HG02623 (cell line): ENCODE measurements around the gene PPP1R13B.

Source experiments
- ATAC-seq: cut with Tn5 transposase; IDR thresholded peaks from one replicate; pipeline ENCODE4 v1.9.1; 2021; ENCODE audit warnings: moderate library complexity; ENCODE audit not compliant: unreplicated experiment

PPP1R13B gene

DNA sequence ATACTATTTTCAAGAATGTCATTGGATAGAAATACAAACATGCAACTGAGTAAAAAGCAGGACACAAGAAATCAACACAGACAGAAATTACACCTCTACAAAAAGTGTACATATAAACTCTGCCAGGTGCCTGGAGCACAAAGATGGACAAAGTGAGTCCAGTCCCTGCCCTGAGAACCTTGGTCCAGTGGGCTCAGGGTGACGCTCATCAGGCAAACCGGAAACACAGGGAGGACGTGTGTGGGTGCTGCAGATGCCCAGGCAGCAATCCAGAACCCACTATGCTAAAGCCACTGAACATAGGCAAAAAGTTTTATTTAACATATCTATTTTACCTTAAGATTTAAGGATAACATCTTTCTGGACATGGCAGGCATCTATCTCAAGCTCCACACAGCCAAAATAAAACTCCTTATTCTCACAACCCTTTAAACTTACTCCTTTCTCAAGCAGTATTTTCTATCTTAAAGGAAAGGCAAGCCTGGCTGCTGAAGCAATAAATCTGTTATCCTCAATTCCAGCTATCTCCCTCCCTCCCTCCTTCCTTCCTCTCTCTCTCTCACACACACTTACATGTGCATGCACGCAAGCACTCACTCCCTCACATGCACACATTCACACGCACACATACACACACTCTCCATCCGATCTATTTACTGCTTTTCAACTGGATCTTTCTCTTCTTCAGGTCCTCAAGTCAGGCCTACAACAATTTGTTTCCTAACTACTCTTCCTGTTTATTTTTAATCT, 10.2 kb downstream of the PPP1R13B start:
- no peak for ATAC-seq

DNA sequence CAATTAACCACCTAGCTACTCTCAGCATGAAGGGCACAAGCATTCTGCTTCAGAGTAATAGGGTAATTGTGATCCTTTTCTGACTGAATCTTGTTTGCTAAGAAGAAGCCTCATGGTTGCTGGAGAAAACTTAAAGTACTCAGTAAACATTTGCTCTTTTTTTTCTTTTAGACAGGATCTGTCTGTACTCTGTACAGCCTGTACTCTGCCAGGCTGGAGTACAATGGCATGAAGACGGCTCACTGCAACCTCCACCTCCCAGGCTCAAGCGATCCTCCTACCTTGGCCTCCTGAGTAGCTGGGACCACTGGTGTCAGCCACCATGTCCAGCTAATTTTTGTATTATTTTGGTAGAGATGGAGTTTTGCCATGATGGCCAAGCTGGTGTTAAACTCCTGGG, 12.4 kb downstream of the PPP1R13B start:
- ATAC-seq = no peak

DNA sequence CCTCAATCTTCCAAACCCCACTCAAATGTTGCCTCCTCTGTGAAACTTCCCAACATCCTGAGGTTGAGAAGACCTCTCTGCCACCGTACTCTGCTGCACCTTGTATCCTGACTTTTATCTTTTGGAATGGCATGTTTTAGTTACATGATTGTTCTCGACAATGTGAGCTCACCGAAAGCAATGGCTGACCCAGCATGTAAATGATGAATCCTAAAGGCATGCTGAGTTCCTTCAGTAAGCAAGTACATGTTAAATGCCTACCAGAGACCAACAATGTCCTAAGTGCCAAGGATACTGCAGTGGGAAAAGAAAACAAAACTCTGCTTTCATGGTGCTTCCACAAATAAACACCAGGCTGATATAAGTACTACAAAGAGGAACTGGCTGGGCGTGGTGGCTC, 13.7 kb downstream of the PPP1R13B start:
- no peak for ATAC-seq

DNA sequence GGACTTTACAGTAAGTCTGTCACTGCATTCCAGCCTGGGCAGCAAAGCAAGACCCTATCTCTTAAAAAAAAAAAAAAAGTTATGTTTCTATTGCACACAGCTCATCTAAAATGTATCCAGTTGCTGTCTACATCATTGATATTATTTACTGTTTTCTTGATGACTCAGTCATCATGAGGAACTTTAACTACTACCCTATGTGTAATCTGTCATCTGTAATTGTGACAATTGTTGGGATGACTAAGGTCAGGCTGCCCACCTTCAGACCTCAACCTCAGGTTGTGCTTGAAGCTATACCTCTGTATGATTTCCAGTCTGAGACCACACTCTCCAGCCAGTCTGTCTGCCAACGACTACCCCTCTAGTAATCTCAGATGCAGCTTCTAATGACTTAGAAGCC, 15.3 kb downstream of the PPP1R13B start:
- no peak for ATAC-seq

DNA sequence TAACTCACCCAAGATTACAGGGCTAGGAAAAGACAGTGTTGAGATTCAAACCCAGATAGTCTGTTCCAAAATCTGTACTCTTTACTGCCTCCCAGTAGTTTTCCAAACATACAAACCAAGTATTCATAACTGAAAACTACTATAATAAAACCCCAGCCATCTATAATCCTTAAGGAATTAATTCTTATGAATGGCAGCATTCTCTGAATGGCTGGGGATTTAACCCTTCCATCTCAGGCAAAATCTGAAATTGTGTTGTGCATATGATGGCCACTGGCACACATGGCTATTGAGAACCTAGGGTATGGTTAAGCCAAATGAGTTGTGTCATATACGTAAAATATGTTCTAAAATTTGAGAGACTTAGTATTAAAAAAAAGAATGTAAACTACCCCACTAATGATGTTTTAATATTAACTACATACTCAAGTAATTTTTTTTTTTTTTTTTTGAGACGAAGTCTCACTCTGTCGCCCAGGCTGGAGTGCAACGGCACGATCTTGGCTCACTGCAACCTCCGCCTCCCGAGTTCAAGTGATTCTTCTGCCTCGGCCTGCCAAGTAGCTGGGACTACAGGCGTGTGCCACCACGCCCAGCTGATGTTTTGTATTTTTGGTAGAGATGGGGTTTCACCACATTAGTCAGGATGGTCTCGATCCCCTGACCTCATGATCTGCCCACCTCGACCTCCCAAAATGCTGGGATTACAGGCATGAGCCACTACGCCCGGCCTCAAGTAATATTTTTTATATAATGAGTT, 16.7 kb downstream of the PPP1R13B start:
- no peak for ATAC-seq

DNA sequence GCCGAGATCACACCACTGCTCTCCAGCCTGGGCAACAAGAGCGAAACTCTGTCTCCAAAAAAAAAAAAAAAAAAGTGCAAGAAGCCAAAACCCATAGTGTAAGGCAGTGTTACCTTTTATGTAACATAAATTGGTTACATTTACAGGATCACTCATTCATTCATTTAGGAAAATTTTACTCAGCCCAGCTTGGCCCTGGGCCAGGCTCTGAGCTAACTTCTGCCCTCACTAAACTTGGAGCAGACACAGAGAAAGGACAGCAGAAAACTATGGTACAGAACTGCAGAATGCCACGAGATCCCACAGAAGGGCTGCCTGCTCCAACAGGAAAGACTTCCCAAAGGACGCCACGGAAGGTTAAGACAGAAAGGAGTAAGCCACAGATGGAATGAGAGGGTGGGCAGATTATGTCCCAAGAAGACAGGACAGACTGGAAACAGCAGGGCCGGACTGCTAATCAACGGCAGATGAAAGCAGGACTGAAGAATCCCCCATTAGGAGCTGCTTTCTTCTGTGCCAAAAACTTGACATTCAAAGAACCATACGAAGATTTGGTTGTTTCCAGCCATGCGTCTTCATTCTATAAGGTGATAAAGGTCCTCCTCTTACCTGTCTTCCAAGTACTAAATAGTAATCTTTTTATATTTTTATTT, 18.9 kb downstream of the PPP1R13B start:
- ATAC-seq = no peak

DNA sequence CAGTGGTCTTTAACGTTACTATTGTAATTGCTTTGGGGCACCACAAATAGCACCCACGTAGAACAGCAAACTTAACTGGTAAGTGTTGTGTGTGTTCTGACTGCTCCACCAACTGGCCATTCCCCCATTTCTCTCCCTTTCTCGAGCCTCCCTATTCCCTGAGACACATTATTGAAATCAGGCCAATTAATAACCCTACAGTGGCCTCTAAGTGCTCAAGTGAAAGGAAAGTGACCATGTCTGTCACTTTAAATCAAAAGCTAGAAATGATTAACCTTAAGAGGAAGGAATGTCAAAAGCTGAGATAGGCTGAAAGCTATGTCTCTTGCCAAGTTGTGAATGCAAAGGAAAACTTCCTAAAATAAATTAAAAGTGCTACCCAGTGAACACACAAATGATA, 22.3 kb downstream of the PPP1R13B start:
- no peak for ATAC-seq

DNA sequence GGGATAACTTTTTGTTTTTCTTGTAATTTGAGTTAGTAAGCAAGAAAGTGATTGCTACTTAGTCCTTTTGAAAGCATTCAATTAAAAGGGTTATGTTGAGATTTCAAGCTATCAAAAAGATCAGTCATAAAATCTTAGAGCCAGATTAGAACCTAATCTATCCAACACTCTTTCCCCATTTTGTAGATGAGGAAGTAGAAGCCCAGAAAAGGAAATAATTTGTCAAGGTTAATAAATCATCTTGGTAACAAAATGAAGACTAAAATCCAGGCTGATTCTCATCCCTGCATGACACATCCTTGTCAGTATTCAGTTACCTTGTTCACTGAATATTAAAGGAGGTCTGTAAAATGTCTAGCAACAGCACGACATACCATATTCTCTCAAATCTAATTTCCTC, 26.5 kb downstream of the PPP1R13B start:
- ATAC-seq = no peak

DNA sequence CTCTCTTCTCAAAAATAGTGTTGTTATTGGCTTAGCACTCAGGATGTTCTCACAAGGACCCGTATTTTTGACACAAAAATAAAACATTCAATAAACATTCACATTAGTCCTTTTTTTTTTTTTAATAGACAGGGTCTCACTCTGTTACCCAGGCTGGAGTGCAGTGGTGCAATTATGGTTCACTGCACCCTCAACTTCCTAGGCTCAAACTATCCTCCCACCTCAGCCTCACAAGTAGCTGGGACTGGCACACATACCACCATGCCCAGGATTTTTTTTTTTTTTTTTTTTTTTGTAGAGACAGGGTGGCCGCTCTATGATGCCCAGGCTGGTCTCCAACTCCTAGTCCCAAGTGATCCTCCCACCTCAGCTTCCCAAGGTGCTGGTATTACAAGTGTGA, 27.0 kb downstream of the PPP1R13B start:
- ATAC-seq = no peak

DNA sequence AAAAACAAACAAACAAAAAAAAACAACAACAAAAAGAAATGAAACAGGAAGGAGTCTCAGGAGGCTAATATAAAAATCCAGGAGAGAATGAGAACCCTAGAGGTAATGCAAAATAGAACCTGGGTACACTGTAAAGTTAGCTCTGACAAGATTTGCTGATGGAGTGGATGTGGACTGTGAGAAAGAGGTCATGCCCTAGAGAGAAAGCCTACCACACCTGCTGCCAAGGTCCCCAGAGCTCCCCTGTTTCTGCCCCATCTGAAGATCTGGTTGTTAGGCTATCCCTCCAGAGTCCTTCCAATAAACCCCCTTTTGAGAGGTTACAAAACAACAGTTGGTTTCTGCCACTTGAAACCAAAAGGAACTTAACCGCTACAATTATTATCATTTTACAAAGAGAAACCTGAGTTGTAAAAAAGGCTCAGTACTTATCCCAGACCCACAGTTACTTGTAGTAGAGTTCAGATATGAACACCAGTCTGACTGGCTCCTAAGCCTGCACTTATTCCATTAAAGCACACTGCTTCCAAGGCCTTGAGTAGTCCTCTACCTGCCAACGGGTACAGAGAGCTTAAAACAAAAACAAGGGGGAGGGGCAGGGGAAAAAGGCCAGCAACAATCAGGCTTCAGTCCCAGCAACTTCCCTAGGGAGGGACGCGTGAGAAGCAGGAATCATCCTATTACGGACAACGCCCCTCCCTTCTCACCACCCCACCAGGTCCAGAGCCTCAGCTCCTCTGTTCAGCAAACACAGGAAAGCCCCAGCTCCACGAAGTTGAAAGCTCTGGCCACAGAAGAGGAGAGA, 27.7 kb downstream of the PPP1R13B start:
- no peak for ATAC-seq

DNA sequence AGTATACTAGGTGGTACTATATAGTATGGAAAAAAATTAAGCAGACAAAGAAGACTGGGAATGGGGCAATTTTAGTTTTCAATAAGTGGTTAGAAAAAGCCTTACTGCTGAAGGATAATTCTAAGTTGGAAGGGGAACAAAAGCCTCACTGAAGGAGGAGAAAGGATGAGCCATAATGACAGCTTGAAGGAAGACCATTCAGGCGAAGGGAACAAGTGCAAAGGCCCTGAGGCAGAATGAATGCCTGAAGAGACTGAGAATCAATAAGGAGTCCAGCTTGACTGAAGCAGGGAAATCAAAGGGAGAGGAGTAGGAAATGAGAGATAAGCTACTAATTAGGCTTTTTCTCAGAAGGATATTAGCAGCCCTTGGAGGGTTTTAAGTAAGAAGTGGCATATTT, 28.5 kb downstream of the PPP1R13B start:
- ATAC-seq = no peak

DNA sequence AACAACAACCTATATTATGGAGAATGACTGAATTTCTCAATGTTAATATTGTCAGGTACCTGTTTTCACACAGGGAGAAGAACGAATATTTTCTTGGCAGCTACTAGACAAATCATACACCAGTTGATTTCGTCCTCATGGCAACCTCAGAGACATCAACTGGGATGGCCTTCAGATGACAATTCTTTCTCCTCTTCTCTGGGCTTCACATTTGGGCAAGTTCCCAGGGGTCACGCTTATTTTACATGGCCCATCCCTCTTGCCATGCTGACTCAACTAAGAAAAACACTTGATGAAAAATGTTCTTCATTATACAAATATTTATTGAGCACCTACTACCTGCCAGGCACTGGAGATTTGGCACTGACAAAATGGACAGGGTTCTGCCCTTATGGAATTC, 29.0 kb downstream of the PPP1R13B start:
- no peak for ATAC-seq

DNA sequence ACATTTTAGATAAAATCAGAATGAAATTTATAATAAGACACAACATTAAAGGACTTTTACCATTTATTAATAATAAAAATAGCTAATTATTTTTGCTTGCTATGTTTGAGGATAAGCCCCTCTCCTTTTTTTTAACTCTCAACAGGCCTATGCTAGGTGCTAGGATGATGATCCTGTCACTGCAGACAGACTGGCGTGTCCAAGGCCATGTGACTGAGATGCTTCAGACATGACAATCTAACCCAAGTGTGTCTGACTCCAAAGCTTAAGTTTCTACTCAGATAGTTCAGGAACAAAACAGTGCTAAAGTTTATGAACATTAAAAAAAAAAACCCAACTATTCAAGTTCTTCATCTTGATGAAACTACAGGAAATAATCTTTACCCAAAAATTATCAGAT, 29.8 kb downstream of the PPP1R13B start:
- no peak for ATAC-seq

DNA sequence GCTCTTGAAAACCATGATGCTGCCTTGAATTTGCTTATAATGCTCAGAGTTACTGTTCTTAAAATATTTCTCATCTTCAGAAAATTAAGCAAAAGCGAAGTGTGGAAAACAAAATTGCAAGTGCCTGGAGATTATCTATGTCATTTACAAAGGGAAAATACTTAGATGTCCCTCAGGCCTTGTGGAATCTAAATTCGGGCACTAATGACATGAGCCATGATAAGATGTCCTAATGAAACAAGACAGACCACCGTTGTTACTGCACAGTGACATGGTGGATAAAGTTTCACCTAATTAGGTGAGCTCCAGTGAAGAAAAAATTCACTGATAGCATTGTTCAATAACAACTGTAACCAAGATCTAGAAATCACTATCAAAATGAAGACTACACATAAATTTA, 30.4 kb downstream of the PPP1R13B start:
- no peak for ATAC-seq

DNA sequence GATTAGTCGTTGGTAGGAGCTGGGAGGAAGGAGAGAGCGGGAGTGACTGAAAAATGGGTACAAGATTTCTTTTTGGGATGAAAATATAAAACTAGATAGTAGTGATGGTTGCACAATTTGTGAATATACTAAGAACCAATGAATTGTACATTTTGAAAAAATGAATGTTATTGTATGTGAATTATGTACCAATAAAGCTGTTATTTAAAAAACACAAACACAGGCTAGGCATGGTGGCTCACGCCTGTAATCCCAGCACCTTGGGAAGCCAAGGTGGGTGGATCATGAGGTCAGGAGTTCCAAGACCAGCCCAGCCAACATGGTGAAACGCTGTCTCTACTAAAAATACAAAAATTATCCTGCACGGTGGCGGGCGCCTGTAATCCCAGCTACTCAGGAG, 32.1 kb downstream of the PPP1R13B start:
- no peak for ATAC-seq

DNA sequence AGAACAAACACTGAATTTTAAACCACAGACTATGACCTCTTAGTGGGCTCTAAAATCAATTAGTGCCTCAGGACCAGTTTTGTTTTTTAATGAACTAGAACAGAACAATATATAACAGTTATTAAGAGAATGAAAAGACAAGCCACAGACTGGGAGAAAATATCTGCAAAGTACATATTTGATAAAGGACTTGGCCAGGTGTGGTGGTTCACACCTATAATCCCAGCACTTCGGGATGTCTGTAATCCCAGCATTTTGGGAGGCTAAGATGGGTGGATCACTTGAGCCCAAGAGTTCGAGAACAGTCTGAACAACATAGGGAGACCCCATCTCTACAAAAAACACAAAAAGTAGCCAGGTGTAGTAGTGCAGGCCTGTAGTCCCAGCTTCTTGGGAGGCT, 36.2 kb downstream of the PPP1R13B start:
- no peak for ATAC-seq

DNA sequence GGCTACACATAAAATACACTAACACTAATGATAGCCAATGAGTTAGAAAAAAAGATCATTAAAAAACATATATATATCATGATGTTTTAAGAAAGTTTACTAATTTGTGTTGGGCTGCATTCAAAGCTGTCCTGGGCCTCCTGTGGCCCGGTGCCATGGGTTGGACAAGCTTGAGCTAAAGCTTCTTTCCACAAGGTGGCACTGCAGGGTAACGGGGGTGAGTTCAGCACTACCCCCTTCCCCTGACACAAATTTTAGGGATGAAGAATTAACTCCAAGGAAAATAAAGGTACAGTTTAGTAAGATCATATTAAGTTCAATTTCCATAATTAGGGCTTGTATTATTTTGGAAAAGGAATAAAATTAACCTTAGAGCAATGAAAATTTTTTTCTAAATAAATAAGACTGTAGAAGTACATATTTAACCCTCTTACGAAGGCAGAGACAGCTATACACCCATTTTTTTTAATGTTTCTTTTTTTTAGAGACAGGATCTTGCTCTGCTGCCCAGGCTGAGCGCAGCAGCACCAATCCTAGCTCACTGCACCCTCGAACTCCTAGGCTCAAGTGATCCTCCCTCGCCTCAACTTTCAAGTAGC, 38.9 kb downstream of the PPP1R13B start:
- no peak for ATAC-seq

DNA sequence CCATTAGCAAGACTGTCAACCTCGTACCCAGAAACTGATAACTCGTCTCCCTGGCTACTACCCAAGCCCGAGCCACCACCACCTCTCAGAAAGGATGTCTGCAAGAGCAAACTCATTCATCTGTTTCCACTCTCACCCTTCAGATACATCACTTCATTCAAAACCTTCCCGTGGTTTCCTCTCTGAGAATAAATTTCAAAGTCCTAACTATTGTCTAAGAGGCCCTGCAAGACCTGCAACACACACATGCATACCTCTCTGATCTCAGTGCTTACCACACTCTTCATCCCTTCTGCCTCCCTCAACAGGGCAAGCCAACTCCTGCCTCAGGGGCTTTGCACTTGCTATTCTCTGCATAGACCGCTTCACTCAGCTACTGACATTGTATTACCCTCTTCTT, 40.6 kb downstream of the PPP1R13B start:
- ATAC-seq = no peak

DNA sequence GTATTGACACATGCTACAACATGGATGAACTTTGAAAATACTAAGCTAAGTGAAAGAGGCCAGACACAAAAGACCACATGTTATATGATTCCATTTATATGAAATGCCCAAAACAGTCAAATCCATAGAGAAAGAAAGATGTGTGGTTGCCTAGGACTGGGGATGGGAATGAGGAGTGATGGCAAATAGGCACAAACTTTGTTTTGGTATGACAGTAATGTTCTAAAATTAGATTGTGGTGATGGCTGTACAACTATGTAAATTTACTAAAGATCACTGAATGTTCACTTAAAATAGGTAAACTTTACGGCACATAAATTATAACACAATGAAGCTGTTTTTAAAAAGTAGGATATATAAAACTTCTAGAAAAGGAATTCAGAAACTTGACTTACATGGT, 41.7 kb downstream of the PPP1R13B start:
- ATAC-seq = no peak

DNA sequence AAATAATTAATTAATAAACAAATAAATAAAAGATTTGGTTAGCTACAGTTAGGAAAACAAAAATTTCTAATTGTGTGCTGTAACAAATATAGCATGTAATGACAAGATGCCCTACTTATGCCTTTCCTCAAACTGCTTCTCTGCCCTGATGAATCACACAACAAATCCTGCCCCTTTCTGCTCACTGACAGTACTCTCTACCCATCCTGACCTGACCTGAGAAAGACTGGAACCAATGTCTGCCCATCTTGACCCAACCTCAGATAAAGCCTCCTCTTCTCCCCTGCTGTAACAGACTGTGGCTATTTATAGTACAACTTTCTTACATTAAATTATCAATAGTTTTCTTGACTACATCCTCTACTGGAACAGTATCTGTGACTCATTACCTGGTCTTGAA, 43.7 kb downstream of the PPP1R13B start:
- ATAC-seq = no peak

DNA sequence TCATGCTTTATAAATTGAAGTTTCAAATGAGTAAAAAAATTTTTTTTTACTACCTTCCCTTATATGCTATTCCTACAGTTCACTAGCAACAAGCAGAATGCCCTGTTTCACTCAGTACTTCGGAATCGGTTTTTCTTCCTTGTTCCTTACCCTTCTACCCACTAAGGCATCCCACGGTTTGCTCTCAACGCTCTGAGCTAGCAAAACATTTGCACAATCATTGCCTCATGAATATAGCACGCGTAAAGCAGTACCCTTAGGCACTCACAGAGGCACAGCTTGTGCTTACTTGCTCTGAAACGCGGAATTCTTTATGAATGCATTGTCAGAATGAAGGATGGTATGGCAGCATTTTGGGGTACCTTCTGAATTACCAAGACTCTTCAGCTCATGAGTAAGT, 45.0 kb downstream of the PPP1R13B start:
- ATAC-seq = no peak
